Panc1 (cell line): Measurements from ENCODE around the gene SPATA24. TPM values are rescaled to one million over a fixed set of nuclear protein-coding genes. Genes with fewer than 3 reads are reported as not detected.

Experiments
- ATAC-seq: fragments of 200-7000 bp; cut with Tn5 transposase; 2 replicates; pipeline ENCODE4 v1.9.1; 2020; ENCODE audit warnings: mild to moderate bottlenecking, moderate library complexity
- BruUV-seq: library from RNA; stranded (reverse); fragments of 400-500 nt; replicated peaks from 2 replicates; lab custom pipeline; 2021; lab: Mats Ljungman, UMichigan
- CTCF ChIA-PET: fragments of 300-600 bp; sonication (Branson Sonifier 250); formaldehyde crosslinking; loops from one replicate; lab custom pipeline; 2022; ENCODE audit warnings: antibody characterized with exemption; lab: Charles Lee
- POLR2A ChIA-PET: fragments of 300-600 bp; sonication (Branson Sonifier 250); formaldehyde crosslinking; loops from one replicate; lab custom pipeline; 2022; ENCODE audit warnings: antibody characterized with exemption; lab: Charles Lee
- DNase-seq: peaks from one replicate; pipeline ENCODE4 v3.0.0-alpha.2; 2010; ENCODE audit warnings: low read depth, low spot score
- H3K27ac ChIP-seq: 2 replicates; pipeline ENCODE4 v1.5.1; 2011; ENCODE audit warnings: mild to moderate bottlenecking, low read length, inconsistent platforms
- H3K27me3 ChIP-seq: fragments of 200-500 bp; sonication (Bioruptor generic); 2 replicates; pipeline ENCODE4 v1.6.0; 2014; ENCODE audit warnings: low read length, inconsistent platforms; ENCODE audit not compliant: control insufficient read depth, insufficient read depth
- H3K36me3 ChIP-seq: fragments of 200-500 bp; sonication (Bioruptor generic); 2 replicates; pipeline ENCODE4 v1.5.1; 2014; ENCODE audit warnings: inconsistent platforms, mild to moderate bottlenecking, low read length, moderate library complexity; ENCODE audit not compliant: control insufficient read depth, insufficient read depth
- H3K4me1 ChIP-seq: 2 replicates; pipeline ENCODE4 v1.5.1; 2011; ENCODE audit warnings: inconsistent platforms, mild to moderate bottlenecking, low read length, moderate library complexity; ENCODE audit not compliant: control insufficient read depth, insufficient read depth
- H3K4me3 ChIP-seq, 2 experiments: 2 replicates each; pipeline ENCODE4 v1.5.1; 2011 to 2012; ENCODE audit warnings: low read depth in 2 of 2, low read length in 2 of 2, mild to moderate bottlenecking in 2 of 2, inconsistent platforms in 1 of 2, moderate library complexity in 1 of 2
- H3K9me3 ChIP-seq: fragments of 200-500 bp; sonication (Bioruptor generic); 2 replicates; pipeline ENCODE4 v1.5.1; 2014; ENCODE audit warnings: low read depth, mild to moderate bottlenecking, inconsistent platforms, low read length, moderate library complexity; ENCODE audit not compliant: control insufficient read depth, insufficient read depth
- POLR2AphosphoS5 ChIP-seq: IDR thresholded peaks from 2 replicates; pipeline ENCODE4 v1.6.1; 2012; ENCODE audit warnings: mild to moderate bottlenecking, low read depth, low read length, moderate library complexity
- SIN3A ChIP-seq: IDR thresholded peaks from 2 replicates; pipeline ENCODE4 v1.6.1; 2012; ENCODE audit warnings: low read depth, mild to moderate bottlenecking, low read length, moderate library complexity, borderline replicate concordance; ENCODE audit not compliant: insufficient read depth
- TCF7L2 ChIP-seq: IDR thresholded peaks from 2 replicates; pipeline ENCODE4 v1.6.1; 2011; ENCODE audit warnings: mild to moderate bottlenecking, low read depth, low read length, inconsistent platforms
- in situ Hi-C: cut with HindIII; loops from 2 replicates; pipeline ENCODE4 v1.10.0; 2016; ENCODE audit warnings: low sequenced_read_pairs, low pct_unique_long_range_greater_than_20kb
- intact Hi-C: fragments of 100-400 bp; cut with micrococcal nuclease; formaldehyde crosslinking; loops from one replicate; pipeline ENCODE4 v1.10.0; 2022; ENCODE audit not compliant: unreplicated experiment
- total RNA-seq: library from RNA; stranded (reverse); gene quantifications from one replicate; pipeline ENCODE4 v1.2.1, GENCODE V29; 2021; ENCODE audit not compliant: unreplicated experiment
- TF ChIP-seq, protein P1 (sequence below), 2 experiments: IDR thresholded peaks; 2 replicates each; pipeline ENCODE4 v1.6.1; 2011 to 2012; ENCODE audit warnings: low read depth in 2 of 2, control low read depth in 1 of 2, low read length in 1 of 2, mild to moderate bottlenecking in 1 of 2, moderate library complexity in 1 of 2; ENCODE audit not compliant: insufficient read depth in 1 of 2
- TF ChIP-seq, protein P2 (sequence below): fragments of 450-650 bp; IDR thresholded peaks from 2 replicates; pipeline ENCODE4 v1.5.1; 2017; ENCODE audit warnings: mild to moderate bottlenecking

SPATA24 gene
- total RNA-seq, 1 experiment from 2014 or later, result 5.5 TPM

DNA sequence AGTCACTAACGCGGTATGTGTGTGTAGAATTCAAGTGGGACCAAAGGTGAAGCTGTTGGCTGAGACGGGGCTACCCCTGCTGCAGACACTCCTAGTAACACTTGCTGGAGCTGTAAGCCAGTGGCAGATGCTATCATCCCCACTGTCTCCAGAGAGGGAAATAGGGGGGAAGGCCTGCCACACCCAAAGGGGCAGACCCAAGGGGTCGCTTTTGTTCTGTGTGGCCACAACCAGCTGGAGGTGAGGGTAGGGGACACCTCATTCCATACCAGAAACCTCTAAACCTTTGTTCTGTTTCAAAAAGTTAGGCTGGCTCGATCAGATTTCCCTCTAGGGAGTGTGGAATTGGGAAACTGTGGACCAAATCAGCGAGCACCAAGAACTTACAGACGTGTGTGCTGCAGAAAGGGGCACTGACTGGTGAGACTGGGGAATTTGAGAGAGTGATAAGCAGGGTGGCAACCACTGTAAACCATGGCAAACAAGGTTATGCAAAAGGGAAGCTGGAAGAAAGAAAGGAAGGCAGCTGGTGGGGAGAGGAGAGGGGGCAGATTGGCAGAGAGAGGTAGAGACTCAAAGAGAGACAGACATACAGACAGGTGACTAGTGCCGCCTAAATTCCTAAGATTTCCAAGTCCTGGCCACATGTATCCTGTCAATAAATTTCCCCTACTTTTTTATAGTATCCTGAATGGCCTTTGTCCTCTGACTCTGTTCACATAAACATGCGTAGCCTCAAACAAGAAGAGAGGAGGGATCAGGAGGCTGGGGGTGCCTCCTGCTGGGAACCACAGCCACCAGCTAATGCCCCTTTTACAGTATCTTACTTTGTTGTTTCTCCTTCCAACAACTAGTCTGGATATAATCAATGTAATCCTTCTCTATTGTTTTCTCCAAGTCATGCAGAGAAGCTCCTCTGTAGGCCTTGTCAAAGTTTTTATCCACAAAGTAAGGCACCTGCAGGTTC lies 15.6 kb upstream of the SPATA24 start:
- DNase-seq (no peak), ATAC-seq (no peak)
- H3K4me1 ChIP-seq, result no peaks in the 10 kb centered on the region
- ChIA-PET POLR2A (interaction anchor here (0.5 kb wide), 1 partner anchor 47 kb away, joined by 7 read pairs; no protein-coding TSS in a partner anchor), CTCF (interaction anchor here (0.8 to 2.0 kb wide), 3 partner anchors 9 to 94 kb away, joined by 3 to 5 read pairs (median 5); no protein-coding TSS in a partner anchor)
- no peak overlapping the region for H3K27ac ChIP-seq
- intact Hi-C loops, result no loop called here
- in situ Hi-C loops, result loop anchor here (25.0 kb wide), 1 partner anchor 93 kb away; no protein-coding TSS in a partner anchor
- BruUV-seq, result no TSS peak
- no peaks in the 10 kb centered on the region for H3K36me3 ChIP-seq
- TF ChIP-seq SIN3A (no peak), TCF7L2 (no peak)
- TF ChIP-seq, protein P1, sequence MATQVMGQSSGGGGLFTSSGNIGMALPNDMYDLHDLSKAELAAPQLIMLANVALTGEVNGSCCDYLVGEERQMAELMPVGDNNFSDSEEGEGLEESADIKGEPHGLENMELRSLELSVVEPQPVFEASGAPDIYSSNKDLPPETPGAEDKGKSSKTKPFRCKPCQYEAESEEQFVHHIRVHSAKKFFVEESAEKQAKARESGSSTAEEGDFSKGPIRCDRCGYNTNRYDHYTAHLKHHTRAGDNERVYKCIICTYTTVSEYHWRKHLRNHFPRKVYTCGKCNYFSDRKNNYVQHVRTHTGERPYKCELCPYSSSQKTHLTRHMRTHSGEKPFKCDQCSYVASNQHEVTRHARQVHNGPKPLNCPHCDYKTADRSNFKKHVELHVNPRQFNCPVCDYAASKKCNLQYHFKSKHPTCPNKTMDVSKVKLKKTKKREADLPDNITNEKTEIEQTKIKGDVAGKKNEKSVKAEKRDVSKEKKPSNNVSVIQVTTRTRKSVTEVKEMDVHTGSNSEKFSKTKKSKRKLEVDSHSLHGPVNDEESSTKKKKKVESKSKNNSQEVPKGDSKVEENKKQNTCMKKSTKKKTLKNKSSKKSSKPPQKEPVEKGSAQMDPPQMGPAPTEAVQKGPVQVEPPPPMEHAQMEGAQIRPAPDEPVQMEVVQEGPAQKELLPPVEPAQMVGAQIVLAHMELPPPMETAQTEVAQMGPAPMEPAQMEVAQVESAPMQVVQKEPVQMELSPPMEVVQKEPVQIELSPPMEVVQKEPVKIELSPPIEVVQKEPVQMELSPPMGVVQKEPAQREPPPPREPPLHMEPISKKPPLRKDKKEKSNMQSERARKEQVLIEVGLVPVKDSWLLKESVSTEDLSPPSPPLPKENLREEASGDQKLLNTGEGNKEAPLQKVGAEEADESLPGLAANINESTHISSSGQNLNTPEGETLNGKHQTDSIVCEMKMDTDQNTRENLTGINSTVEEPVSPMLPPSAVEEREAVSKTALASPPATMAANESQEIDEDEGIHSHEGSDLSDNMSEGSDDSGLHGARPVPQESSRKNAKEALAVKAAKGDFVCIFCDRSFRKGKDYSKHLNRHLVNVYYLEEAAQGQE (IDR thresholded peaks at IDR 0.05; ENCODE audit: insufficient read depth in 1 of 2, low read depth in 2 of 2, low read length in 1 of 2), result no peak
- TF ChIP-seq, protein P2, sequence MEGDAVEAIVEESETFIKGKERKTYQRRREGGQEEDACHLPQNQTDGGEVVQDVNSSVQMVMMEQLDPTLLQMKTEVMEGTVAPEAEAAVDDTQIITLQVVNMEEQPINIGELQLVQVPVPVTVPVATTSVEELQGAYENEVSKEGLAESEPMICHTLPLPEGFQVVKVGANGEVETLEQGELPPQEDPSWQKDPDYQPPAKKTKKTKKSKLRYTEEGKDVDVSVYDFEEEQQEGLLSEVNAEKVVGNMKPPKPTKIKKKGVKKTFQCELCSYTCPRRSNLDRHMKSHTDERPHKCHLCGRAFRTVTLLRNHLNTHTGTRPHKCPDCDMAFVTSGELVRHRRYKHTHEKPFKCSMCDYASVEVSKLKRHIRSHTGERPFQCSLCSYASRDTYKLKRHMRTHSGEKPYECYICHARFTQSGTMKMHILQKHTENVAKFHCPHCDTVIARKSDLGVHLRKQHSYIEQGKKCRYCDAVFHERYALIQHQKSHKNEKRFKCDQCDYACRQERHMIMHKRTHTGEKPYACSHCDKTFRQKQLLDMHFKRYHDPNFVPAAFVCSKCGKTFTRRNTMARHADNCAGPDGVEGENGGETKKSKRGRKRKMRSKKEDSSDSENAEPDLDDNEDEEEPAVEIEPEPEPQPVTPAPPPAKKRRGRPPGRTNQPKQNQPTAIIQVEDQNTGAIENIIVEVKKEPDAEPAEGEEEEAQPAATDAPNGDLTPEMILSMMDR, result peak; percentile 4; the same call in 1 of the 2 replicates
- H3K9me3 ChIP-seq, result no peaks in the 10 kb centered on the region
- no peak overlapping the region for H3K4me3 ChIP-seq
- no peaks in the 10 kb centered on the region for H3K27me3 ChIP-seq

DNA sequence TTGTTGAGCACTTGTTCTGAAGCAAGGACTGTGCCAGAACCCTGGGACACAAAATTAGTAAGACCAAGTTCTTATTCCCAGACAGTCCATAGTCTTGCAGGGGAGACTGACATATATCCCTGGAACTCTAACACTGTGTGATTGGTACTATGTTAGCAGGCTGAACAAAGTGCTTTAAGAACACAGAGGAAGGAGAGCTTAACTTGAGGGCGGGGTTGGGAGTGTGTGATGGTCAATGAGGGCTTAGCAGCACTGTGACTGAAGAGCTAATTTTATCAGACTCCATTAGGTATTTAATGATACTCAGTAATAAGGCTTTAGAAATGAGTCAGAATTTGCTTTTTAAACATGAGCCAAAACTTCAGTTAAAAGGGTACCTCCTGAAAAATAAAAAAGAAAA lies 14.9 kb upstream of the SPATA24 start:
- intact Hi-C loops, result no loop called here
- POLR2A ChIA-PET, result no interaction called here

More for the DNA sequence above, 14.9 kb upstream of the SPATA24 start:
- Histone ChIP-seq H3K27ac (no peak overlapping the region), H3K36me3 (no peaks in the 10 kb centered on the region), H3K4me3 (no peak overlapping the region), H3K9me3 (no peaks in the 10 kb centered on the region), H3K27me3 (no peaks in the 10 kb centered on the region), H3K4me1 (no peaks in the 10 kb centered on the region)
- DNase-seq, result no peak
- TF ChIP-seq, protein P1 (IDR thresholded peaks at IDR 0.05; ENCODE audit: insufficient read depth in 1 of 2, low read depth in 2 of 2, low read length in 1 of 2), result no peak
- TF ChIP-seq POLR2AphosphoS5, result no peak
- in situ Hi-C loops, result loop anchor here (25.0 kb wide), 1 partner anchor 94 kb away; no protein-coding TSS in a partner anchor
- ATAC-seq, result no peak
- BruUV-seq, result no TSS peak
- CTCF ChIA-PET, result interaction anchor here (0.8 kb wide), 1 partner anchor 9 kb away, joined by 3 read pairs; no protein-coding TSS in a partner anchor
